HEK293T (cell line): ENCODE results near the gene UGT3A2.

ENCODE experiments used
- ARNT ChIP-seq: fragments of 450-650 bp; IDR thresholded peaks from 2 replicates; pipeline ENCODE4 v1.6.1; 2017; ENCODE audit warnings: mild to moderate bottlenecking
- BHLHE40 ChIP-seq: fragments of 450-650 bp; IDR thresholded peaks from 2 replicates; pipeline ENCODE4 v1.6.1; 2016; ENCODE audit warnings: mild to moderate bottlenecking, moderate library complexity, borderline replicate concordance
- ELF4 ChIP-seq: fragments of 450-650 bp; IDR thresholded peaks from 2 replicates; pipeline ENCODE4 v1.6.1; 2017; ENCODE audit warnings: antibody characterized with exemption
- FOXA1 ChIP-seq: fragments of 450-650 bp; IDR thresholded peaks from 2 replicates; pipeline ENCODE4 v1.6.1; 2016; ENCODE audit warnings: mild to moderate bottlenecking
- FOXK2 ChIP-seq: fragments of 450-650 bp; IDR thresholded peaks from 2 replicates; pipeline ENCODE4 v1.6.1; 2016; ENCODE audit warnings: mild to moderate bottlenecking
- FOXM1 ChIP-seq: fragments of 450-650 bp; IDR thresholded peaks from 2 replicates; pipeline ENCODE4 v1.6.1; 2017; ENCODE audit warnings: mild to moderate bottlenecking, borderline replicate concordance
- HDGF ChIP-seq: fragments of 450-650 bp; IDR thresholded peaks from 2 replicates; pipeline ENCODE4 v1.6.1; 2017; ENCODE audit warnings: antibody characterized with exemption, borderline replicate concordance
- PKNOX1 ChIP-seq: fragments of 450-650 bp; IDR thresholded peaks from 2 replicates; pipeline ENCODE4 v1.6.1; 2016
- SP1 ChIP-seq: fragments of 450-650 bp; IDR thresholded peaks from 2 replicates; pipeline ENCODE4 v1.6.1; 2017
- SUZ12 ChIP-seq: fragments of 450-650 bp; IDR thresholded peaks from 2 replicates; pipeline ENCODE4 v1.6.1; 2016; ENCODE audit warnings: mild to moderate bottlenecking
- TARDBP ChIP-seq: fragments of 450-650 bp; IDR thresholded peaks from 2 replicates; pipeline ENCODE4 v1.6.1; 2016

DNA sequence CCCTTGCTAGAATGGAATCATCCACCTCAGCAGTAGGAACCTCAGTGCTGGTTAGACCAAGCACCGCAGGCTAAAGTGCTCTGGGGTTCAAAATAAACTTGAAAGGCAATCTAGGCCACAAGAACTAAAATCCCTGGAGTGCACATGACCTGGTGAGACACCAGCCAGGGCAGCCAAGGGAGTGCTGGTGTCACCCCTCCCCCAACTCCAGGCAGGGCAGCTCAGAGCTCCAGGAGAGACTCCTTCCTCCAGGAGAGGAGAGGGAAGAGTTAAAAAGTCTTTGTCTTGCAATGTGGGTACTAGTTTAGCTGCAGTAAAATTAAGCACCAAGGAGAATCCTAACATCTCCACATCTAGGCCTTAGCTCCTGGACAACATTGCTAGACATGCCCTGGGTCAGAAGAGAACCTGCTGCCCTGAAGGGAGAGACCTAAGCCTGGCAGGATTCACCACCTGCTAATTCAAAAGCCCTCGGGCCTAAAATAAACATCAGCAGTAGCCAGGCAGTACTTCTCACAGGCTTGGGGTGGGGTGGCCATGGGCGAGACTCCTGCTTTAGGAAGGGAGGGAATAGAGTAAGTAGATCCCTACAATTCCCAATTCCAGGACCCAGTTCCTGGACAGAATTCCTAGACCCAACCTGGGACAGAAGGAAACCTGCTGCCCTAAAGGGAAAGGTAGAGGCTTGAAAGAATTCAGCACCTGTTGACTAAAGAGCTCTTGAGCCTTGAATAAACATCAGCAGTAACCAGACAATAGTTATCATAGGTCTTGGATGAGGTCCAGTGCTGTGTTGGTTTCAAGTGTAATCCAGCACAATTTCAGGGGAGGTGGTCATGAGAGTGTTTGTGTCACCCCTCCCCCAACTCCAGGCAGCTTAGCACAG, 25.8 kb downstream of the UGT3A2 start:
- no peak for TF ChIP-seq SP1
- TF ChIP-seq TARDBP: no peak
- TF ChIP-seq ARNT: no peak
- no peak for TF ChIP-seq SUZ12
- TF ChIP-seq FOXK2: no peak
- no peak for TF ChIP-seq FOXM1
- TF ChIP-seq FOXA1: no peak
- no peak for TF ChIP-seq HDGF
- TF ChIP-seq ELF4: no peak
- no peak for TF ChIP-seq BHLHE40
- no peak for TF ChIP-seq PKNOX1
